Epithelial cell of esophagus (primary cell): ENCODE data around the gene DOCK4.
"Not testable (repeated sequence)": the region's sequence is repeated elsewhere in the genome, so short reads cannot be mapped to it uniquely, and the experiment has no call there.

ENCODE experiments used
- DNase-seq: peaks from one replicate; pipeline ENCODE4 v3.0.0; 2010; ENCODE audit warnings: low read depth
- H3K4me3 ChIP-seq: 2 replicates; pipeline ENCODE4 v1.5.1; 2011; ENCODE audit warnings: mild to moderate bottlenecking, low read length, control low read depth
- TF ChIP-seq, protein P1 (sequence below): IDR thresholded peaks from 2 replicates; pipeline ENCODE4 v1.5.1; 2011; ENCODE audit warnings: low read depth, mild to moderate bottlenecking, low read length, control low read depth, inconsistent platforms; ENCODE audit not compliant: insufficient read depth; ENCODE audit errors: missing control alignments

Gene DOCK4

DNA sequence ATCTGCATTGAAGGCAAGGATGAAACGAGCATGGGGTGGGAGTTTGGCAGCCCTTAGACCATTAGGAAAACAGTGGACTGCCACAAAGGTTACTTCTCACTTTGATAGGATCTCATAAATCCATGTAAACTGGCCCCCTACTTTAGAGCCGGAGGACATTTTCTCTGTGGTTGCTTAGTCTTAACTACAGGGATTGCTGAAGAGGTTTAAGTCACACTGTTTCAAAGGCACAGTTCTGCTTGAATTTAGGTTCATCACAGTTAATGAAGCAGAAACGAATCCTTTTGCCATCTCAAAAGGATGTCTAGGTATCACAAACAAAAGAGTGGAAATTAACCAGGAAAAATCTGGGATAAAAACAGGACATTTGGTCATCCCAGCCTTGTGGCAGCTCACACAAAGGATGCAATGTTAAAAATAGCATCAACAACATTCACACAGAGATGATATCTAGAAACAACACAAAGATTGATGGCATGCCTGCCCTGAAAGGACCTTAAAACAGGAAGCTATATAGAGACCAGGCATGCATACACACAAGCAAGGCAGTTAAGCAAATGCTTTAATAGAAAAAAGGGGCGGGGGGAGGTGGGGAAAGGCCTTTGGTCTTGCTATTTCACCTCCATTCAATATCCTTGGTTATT, 74.0 kb downstream of the DOCK4 start:
- TF ChIP-seq, protein P1, sequence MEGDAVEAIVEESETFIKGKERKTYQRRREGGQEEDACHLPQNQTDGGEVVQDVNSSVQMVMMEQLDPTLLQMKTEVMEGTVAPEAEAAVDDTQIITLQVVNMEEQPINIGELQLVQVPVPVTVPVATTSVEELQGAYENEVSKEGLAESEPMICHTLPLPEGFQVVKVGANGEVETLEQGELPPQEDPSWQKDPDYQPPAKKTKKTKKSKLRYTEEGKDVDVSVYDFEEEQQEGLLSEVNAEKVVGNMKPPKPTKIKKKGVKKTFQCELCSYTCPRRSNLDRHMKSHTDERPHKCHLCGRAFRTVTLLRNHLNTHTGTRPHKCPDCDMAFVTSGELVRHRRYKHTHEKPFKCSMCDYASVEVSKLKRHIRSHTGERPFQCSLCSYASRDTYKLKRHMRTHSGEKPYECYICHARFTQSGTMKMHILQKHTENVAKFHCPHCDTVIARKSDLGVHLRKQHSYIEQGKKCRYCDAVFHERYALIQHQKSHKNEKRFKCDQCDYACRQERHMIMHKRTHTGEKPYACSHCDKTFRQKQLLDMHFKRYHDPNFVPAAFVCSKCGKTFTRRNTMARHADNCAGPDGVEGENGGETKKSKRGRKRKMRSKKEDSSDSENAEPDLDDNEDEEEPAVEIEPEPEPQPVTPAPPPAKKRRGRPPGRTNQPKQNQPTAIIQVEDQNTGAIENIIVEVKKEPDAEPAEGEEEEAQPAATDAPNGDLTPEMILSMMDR = no peak
- DNase-seq = no peak
- H3K4me3 ChIP-seq = no peak overlapping the region

DNA sequence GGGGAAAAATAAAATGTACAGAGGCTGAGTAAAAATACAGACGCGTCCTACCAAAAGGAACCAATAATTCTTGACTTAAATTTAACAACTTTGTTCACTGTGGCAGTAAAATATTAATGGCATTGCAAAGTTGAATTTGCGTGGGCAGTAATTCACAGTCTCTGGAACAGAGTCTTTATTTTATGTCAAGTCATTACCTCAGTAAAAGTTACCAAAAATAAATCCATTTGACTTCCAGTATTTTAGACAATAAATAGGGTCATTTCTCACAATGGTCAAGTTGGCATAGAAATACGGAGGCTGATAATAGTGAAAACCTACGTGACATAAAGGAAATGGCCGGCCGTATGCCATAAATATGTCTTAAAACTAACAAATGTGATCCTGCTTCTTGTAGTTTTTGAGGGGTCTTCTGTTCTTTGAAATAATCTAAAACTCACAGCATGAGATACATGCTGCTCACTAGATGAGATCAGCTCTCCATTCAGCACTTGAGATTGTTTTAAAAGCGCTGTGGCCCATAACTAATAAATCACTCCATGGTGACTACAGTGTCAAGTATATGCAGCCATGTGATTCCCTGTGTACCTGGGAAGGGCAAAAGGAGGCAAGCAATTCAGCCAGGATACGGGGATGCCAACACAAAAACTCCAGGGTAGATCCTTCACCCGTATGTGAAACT, 75.3 kb downstream of the DOCK4 start:
- DNase-seq = no peak
- TF ChIP-seq, protein P1 = no peak
- H3K4me3 ChIP-seq = no peak overlapping the region

DNA sequence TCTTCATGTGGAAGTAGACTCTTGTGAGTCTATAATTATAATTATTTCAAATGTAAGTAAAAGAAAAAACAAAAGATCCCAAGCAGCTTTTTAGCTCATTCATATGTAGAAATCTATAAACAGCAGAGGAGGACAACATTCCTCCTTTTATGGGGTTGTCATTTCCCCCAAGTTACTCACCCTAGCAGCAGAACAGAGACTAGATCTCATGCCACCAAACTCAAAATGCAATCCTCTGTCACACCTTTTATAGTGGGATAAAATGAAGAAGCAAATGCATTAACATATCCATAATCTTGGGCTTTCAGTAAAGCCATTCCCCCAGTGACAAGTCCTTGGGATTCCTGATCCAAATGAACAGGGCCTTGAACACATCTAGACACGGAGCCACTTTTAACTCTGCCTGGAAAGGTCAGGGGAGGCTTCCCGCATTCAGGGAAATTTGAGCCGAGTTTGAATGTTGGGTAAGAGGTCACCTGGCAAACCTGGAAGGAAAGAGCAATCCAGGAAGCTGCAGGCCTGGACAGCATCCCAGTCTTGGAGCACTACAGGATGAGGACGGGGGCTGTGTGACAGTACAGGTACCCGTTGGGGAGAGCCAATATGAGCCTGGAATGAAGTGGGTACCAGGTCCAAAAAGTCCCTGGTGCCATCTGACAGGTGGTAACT, 76.4 kb downstream of the DOCK4 start:
- TF ChIP-seq, protein P1 = no peak
- no peak overlapping the region for H3K4me3 ChIP-seq
- peak; percentile 52 for DNase-seq

DNA sequence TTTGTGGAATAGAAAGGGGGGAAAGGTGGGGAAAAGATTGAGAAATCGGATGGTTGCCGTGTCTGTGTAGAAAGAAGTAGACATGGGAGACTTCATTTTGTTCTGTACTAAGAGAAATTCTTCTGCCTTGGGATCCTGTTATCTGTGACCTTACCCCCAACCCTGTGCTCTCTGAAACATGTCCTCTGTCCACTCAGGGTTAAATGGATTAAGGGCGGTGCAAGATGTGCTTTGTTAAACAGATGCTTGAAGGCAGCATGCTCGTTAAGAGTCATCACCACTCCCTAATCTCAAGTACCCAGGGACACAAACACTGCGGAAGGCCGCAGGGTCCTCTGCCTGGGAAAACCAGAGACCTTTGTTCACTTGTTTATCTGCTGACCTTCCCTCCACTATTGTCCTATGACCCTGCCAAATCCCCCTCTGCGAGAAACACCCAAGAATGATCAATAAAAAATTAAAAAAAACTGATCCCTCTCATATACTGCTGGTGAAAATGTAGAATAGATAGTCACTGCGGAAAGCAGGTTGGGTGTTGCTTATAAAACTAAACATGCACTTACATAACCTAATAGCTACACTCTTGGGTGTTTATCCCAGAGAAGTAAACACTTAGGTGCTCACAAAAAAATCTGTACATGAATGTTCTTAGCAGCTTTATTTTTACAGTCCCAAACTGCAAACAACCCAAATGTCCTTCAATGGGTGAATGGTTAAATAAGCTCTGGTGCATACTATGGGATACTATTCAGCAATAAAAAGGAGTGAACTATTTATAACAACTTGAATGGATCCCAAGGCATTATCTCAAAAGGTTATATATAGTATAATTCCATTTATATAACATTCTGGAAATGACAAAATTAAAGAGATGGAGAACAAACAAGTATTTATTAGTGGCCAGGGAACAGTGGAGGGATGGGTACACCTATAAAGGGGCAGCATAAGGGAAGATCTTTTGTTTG, 77.5 kb downstream of the DOCK4 start:
- DNase-seq, H3K4me3 ChIP-seq: not testable (repeated sequence)

DNA sequence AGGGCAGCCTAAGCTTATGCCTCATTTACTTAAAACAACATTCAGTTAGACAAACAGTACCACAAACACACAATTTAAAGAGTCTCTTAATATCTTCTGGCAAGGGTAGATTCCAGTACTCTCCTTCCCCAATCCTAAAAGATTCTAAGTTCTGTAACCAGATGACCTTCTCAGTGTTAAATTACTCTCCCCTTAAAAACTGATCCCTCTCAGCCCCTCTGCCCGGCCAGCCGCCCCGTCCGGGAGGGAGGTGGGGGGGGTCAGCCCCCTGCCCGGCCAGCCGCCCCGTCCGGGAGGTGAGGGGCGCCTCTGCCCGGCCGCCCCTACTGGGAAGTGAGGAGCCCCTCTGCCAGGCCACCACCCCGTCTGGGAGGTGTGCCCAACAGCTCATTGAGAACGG, 78.2 kb downstream of the DOCK4 start:
- H3K4me3 ChIP-seq, DNase-seq: not testable (repeated sequence)

DNA sequence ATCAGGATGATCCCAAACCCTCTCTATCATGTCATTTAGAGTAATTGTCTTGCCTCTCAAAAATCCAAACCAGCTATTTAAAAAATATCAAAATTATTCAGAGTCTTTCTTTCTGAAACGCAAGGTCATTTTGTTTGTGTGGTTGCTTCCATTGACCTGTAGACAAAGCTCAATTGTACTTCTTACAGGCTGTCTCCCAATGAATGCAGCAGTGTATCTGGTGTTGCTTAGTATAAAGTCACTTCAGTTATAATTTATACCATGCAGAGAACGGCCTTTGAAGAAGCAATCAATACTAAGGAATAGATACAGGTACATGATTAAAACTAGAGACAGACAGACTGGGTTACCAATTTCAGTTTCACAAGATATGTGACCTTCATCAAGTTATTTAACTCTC, 80.9 kb downstream of the DOCK4 start:
- TF ChIP-seq, protein P1 = no peak
- H3K4me3 ChIP-seq = no peak overlapping the region
- DNase-seq = no peak

DNA sequence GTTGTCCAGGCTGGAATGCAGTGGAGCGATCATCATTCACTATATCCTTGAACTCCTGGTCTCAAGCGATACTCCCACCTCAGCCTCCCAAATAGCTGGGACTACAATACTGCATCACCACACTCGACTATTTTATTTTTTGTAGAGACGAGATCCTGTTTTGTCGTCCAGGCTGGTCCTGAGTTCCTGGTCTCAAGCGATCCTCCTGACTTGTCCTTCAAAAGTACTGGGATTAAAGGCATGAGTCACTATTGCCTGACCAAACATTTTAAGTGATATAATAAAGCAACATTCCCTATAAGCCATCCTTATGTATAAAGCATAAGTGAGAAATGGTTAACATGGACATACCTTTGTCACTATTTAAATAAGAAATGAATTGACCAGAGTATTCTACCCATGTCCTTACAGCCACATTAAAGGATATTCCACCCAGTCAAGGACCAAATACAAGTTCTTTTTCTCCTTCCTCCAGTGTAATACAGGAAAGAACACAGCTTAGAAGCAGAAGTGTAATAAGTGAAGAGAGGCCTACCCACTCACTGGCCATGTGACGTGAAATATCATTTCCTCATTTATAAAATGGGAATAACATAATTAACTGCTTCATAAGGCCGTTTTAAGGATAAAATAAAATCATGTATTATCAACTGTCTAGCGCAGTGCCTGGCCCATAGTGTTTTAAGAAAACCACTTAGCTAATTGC, 82.0 kb downstream of the DOCK4 start:
- TF ChIP-seq, protein P1 = no peak
- no peak overlapping the region for H3K4me3 ChIP-seq
- DNase-seq = peak; percentile 15
